Activated T-helper 9 cell treated with anti-CD3 and anti-CD28 coated beads, Interleukin-2, amount 50 U/mL, for 16 hours (primary cell): ENCODE results near the gene SCUBE3.

ENCODE experiments used
- DNase-seq: peaks from one replicate; pipeline ENCODE4 v3.0.0-alpha.2; 2020; ENCODE audit warnings: low read depth

Gene SCUBE3

DNA sequence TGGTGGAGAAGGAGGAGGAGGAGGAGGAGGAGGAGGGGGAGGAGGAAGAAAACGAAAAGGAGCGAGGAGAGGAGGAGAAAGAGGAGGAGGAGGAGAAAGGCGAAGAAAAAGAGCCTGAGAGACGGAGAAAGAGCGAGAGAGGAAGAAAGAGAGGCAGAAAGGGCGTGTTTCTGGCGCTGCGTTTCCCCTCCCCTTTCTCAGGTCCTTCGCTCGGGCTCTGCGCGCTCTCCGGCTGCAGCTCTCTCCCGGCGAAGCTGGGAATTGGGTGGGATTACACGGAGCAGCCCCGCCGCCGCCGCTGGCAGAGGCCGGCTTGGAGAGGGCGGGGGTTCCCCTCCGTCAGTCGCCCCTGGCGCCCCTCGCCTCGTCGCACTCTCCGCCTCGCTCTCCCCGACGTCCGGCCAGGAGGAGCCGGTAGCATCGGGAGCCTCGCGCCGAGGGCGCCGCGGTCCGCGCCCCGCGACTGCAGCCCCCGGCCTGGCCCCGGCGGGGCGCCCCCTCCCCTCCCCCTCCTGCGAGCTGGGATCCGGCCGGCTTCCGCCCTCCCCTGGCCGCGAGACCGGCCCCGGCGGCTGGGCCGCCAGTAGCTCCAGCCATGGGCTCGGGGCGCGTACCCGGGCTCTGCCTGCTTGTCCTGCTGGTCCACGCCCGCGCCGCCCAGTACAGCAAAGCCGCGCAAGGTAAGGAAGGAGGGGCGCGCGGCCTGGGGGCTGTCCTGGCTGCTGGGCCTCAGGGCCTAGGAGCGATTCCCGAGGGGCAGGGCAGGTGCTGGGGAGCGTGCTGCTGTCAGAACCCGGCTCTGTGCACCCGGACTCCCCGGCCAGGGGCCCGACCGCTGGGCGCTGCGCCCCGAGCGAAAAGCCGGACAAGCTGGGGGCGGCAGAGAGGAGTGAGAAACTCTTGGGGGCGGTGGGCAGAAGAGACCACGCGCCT, at the start of gene SCUBE3:
SCUBE3 (plus strand) TSS at position 133 of the 933 bp plus-strand sequence; CDS start at position 596, 463 bp downstream.
- no peak for DNase-seq

GRCh38 chr6:35164277-35164676, 49.5 kb upstream of the SCUBE3 start:
- no peak for DNase-seq

DNA sequence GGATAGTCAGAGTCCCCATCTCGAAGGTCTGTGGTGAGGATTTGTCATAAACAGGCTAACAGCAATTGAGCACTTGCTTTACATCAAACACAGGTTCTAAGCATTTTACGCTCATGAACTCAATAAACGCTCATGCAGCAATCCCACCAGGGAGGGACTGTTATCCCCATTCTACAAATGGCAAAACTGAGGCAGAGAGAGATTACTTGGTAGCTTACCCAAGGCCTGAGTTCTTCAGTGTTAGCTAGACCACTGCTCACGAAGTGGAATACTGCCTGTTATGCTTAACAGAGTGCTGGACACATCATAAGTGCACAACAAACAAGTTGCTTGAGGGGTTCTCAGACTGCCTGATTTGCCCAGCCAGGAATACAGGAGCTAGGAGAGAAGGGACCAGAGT, 48.9 kb upstream of the SCUBE3 start:
- DNase-seq, result no peak

DNA sequence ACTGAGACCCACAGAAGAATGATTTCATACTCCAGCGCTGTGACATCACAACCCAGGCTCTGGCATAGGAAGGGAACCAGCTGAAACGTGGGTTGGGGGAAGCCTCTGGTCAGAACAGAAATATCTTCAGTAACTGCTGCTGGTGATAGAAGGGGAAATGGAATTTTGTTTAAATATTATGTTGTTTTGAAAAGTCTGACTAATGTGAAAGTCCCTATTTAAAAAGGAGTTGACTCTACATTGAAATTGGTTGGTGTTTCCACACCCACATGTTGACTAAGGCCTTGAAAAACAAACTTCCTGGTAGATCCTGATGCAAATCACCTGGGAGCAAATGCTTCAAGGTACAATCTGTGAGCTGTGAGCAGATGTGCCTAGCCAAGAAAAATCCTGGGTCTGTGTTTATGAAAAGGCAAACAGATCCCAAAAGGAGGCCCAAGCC, 48.1 kb upstream of the SCUBE3 start:
- DNase-seq, result no peak

GRCh38 chr6:35166116-35166515, 47.6 kb upstream of the SCUBE3 start:
- DNase-seq, result no peak

- no peak for DNase-seq
These were observed 47.2 kb upstream of the SCUBE3 start for GRCh38 chr6:35166520-35166919.

- no peak for DNase-seq
These were observed 46.3 kb upstream of the SCUBE3 start for GRCh38 chr6:35167505-35167904.

- no peak for DNase-seq
These were observed 45.3 kb upstream of the SCUBE3 start for GRCh38 chr6:35168461-35168861.

GRCh38 chr6:35170166-35170565, 43.6 kb upstream of the SCUBE3 start:
- no peak for DNase-seq

DNA sequence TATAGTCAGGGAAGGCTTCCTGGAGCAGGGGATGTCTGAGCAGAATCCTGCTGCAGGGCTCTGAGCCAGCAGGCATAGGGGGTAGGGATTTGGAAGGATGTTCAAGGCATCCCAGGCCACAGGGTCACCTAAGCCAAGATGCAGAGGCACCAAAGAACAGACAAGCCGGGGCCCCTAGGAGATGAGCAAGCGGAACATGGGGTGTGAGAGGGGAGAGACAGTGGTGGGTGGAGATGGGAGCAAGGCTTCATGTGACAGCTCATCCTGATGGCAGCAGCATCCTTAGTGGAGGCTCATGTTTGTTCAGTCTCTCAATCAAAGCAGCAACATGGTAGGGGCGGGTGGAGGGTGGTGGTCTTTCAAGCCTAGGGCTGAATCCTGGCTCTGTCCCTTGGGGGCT, 42.9 kb upstream of the SCUBE3 start:
- DNase-seq, result no peak

DNA sequence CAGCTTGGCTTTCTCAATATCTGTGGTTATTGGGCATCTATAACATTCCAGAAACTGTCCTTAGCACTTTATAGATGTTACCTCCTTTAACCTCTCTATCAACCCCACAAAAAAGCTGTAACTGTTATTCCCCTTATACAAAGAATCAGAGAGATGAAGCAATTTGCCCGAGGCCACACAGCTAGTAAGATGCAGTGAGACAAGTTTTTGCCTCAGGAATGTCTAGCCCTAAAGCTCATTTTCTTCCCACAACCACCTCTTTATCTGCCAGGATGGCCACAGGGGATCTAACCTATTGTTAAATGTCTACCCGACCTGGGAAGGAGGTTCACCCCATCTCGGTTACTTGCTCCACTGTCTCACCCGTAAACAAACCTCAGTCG, 40.7 kb upstream of the SCUBE3 start:
- no peak for DNase-seq

DNA sequence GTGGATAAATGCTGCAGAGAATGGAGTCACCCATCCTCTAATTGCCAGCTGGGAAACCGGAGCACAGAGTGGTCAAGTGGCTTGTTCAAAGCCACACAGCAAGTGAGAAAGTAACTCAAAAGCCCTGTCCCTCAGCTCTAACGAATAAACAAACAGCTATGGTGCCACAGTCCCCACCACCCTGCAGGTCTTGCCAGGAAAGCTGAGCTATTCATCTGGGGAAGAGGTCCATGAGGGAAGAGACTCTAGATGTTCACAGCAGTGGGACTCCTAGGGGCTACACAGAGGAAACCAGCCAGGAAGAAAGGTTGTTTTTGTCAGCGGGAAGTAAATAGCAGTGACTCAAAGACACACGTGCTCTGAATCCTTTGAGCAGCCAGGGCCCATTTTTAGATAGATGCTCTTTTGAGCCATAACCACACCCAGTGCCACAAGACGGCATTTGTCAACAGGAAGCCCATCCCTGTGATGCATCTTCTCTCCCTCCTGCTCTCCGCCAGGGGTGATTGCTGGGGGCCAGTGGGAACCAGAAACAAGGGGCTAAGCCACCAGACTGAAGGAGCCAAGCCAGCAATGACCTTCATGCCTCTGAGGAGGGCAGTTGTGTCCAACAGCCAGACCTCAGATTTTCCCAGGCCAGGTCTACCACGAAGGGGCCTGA, 40.2 kb upstream of the SCUBE3 start:
- no peak for DNase-seq

- no peak for DNase-seq
These were observed 39.7 kb upstream of the SCUBE3 start for GRCh38 chr6:35174088-35174434.

- no peak for DNase-seq
These were observed 39.3 kb upstream of the SCUBE3 start for GRCh38 chr6:35174501-35174900.

DNA sequence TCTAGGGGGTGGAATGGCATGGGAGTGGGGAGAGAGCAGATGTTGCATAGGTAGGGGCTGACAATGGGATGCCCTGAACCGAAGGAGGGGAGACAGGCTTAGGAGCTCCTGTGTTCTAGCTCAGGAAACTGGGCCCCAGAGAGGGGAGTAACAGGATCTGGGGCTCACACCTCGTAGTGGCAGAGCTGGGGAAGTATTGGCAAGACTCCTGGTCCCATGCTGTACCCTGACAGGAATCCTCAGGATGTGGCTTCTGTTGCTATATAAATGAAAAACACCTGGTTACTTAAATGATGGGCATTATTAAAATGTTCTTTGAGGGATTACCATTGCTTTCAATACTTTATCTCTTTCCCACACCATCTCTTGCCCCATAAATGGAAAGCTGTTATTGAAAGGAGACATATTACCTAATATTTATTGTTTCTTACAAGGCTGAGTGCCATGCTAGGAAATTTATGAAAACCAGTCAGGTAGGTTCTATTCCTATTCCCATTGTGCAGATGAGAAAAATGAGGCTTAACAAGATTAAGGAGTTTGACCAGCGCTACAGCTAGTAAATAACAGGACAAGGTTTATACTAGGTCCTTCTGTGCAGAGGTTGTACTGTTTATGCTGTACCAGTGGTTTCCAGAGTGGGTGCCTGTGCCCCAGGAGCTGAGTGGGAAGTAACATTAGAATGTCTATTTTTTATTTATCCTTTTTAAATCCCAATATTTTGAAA, 37.3 kb upstream of the SCUBE3 start:
- DNase-seq, result no peak

DNA sequence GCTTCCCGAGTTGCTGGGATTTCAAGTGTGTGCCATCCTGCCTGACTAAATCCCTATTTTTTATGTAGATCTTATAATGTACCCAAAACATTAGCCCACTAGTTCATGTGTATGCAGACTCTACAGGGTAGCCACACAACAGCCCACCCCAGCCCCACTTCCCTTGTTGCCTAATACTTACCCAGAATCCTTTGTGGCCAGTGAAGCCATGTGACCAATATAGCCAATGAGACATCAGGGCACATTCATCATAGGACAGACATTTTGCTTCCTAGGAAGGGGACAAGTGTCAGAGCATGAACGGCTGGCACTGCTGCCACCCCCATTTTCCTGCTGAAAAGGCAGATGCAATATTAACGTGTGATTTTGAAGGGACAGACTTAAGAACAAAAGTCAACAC, 36.6 kb upstream of the SCUBE3 start:
- no peak for DNase-seq

DNA sequence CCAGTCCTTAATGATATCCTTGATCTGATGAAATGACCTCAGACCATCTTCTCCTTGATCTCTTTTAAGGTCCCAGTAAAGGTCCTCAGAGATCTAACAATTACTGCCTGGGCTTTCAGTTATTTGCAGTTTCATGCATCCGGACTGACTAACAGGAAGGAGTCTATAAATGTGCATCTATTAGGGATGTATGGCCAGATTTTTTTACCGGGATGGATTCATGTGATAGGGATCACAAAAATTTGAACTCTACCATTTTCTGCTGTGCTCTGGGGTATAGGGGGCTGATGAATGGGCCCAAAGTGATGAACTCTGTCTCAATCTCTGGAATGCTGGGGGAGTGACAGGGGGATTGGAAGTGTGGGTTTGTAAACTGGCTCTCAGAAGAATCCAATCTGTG, 36.2 kb upstream of the SCUBE3 start:
- no peak for DNase-seq

DNA sequence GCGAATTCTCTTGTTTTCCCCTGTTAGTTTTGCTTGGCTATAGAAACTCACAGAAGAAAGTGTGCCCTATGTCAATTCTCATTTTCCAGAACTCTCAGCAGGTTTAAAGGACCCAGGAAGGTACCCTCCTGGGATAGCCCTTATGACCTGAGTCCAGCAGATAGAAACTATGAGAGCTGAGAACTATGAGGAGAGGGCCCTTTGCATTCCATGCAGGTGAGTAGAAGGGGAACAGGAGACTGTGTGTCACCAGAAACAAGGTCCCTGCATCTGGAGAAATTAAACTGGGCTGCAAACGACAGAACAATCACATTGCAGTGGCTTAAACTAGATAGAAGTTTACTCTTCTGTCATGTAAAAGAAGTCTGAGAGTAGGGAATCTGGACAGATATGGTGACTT, 35.7 kb upstream of the SCUBE3 start:
- no peak for DNase-seq

- DNase-seq, result no peak
These were observed 34.6 kb upstream of the SCUBE3 start for GRCh38 chr6:35178932-35179832.

- DNase-seq, result no peak
These were observed 33.7 kb upstream of the SCUBE3 start for GRCh38 chr6:35179901-35180535.

GRCh38 chr6:35181308-35181932, 32.3 kb upstream of the SCUBE3 start:
- DNase-seq, result no peak
